ENCODE data around the gene ZNF609.
A peak's percentile ranks its signal among the peaks of the same experiment; 100 is the strongest.
"Not testable (repeated sequence)": the region's sequence is repeated elsewhere in the genome, so short reads cannot be mapped to it uniquely, and the experiment has no call there.

Gene ZNF609

DNA sequence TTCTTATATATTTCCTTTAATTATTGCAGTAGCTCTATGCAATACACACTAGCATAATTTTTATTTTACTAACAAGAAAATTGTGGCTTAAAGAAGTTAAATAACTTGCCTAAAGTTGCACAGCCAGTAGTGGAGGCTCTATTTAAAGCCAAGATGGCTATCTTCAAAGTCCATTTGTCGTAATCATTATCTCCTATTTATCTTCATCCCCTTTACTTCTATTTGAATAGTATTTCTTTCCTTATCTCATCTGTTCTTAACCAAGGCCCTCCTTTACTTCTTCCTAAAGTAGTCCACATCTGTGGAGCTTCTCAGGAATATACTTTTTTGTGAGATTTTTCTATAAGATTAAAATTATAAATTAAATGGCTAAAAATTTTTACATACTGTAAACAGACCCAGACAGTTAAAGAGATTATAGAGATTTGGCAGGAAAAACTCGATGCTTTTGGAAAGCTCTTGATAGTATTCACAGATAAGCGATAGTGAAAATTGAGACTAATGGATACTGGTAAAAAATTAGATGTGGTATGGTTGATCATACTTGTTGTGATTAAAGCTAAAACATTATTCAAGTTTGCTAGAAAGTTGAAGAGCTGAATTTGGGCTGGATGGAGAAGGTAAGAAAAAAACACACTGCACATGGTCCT, 129.2 kb downstream of the ZNF609 start:
- DNase-seq: no peak

DNA sequence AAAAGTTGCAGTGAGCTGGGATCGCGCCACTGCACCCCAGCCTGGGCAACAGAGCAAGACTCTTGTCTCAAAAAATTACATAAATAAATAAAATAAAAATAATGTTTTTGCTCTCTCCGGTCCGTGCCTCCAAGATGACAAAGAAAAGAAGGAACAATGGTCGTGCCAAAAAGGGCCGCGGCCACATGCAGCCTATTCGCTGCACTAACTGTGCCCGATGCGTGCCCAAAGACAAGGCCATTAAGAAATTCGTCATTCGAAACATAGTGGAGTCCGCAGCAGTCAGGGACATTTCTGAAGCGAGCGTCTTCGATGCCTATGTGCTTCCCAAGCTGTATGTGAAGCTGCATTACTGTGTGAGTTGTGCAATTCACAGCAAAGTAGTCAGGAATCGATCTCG, 132.5 kb downstream of the ZNF609 start:
- not testable (repeated sequence) for DNase-seq

DNA sequence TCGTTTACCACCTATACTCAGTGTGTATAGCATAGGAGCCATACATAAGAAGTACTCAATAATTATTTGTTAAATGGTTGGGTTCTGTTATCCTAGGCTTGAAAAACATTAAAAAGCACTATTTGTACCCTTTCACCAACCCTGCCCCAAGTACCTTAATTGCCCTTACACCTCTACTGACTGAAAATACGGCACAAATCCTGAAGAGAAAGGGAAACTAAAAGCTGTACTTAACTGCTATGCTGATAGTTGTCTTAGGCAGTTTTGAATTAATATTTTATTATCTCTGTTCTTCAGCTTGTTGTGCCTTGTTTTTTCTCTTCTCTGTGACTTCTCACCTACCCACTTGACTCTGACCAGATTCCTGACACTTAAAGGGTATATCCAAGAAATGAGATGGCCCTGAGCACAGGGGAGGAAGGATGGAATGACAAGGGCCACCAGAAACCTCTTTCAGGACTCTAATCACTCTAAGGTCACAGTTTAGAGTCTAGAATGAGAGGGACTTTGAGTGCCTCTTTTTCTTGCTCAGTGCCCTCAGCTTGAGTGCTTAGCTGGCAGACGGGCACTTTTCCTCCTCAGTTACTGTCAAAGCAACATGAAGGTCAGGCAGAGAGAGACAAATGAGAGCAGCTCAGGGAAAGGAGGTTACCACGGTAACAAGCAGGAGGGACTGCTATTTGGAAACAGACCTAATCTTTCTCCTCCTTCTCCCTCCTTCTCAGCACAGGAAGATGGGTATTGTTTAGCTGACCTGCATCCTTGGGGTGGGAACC, 136.5 kb downstream of the ZNF609 start:
- DNase-seq: peak; percentile 13

DNA sequence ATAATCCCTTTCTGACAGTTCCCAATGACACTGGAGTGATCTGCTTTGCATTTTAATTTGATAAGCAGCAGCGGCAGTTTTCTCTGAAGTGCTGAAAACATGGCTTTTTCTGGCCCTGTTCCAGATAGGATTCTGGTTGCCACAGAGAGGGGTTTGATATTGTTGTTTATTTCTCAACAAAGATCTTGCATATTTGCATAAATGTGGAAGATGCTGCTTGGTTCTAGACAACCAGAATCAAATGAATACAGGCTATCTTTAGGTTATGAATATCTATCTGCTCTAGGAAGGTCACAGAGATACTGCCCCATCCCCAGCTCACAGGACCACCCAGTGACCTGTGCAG, 137.1 kb downstream of the ZNF609 start:
- DNase-seq: no peak

DNA sequence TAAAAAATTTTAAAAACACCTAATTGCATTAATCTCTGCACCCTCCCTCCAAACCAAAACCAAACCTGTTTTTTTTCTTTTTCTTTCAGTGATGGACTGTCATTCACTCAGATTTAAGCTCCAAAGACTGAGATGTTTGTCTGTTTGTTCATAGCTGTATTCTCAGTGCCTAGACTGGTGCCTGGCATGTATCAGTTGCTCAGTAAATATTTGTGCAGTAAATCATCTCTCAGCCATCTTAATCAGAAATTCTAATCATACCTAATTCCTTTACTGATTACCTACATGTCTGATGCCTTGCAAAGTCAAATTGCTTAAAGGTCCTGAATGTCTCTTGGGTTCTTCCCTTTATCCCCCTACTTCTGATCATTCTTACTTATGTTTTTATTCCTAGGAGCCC, 138.8 kb downstream of the ZNF609 start:
- DNase-seq: no peak

DNA sequence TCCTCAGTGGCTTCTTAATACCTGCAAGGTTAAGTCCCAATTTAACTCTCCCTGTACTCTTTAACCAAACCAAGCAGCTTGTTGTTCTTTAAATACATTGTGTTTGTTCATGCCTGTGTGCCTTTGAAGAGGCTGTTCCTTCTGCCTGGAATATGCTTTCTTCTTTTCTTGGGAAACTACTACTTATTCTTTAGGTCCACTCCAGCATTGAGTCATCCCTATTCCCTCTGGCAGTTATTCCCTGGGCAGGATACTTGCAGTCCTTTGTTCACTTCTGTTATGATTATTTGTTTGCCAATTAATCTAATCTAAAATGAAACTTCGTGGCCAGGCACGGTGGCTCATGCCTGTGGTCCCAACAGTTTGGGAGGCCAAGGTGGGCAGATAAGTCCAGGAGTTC, 139.3 kb downstream of the ZNF609 start:
- no peak for DNase-seq

DNA sequence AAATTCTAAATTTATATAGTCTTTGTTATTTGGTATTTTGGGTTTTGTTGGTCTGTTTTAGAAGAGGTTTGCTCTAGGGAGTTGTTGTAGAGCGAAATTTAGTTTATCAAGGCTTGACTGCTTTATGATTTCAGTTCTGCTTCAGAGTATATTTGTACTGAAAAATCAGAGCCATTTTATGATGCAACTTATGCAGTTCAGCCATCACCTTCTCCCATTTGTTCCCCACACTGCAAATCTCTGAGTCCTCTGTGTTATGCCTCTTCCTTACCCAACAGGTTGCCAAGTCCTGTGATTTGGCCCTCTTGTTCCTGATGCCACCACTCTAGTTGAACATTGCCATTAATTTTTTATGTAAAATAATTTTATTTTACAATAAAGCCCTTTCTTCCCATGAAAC, 140.4 kb downstream of the ZNF609 start:
- no peak for DNase-seq

DNA sequence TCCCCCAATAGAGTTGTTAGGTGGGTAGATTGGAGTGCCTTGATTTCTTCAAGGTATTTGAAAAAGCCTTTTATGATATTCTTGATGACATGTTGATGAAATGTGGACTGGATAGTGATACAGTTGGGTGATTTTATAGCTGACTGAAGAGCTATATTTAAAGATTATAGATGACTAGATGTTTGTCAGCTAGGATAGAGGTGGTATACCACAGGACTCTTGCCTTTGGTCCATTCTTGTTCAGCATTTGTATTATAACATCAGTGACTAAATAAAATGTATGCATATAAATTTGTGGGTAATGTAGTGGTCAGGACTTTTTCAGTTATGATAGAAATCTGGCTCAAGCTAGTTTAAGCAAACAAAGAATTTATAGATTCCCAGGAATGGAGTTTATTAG, 143.9 kb downstream of the ZNF609 start:
- no peak for DNase-seq

DNA sequence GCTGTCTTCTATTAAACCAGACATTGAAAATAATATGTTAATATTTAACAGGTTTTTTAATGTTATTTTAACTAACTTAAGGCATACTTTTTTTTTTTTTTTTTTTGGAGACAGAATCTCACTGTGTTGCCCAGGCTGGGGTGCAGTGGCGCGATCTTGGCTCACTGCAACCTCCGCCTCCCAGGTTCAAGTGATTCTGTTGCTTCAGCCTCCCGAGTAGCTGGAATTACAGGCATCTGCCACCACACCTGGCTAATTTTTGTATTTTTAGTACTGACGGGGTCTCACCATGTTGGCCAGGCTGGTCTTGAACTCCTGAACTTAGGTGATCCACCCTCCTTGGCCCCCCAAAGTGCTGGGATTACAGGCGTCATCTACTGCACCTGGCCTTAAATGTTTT, 147.0 kb downstream of the ZNF609 start:
- DNase-seq: not testable (repeated sequence)

DNA sequence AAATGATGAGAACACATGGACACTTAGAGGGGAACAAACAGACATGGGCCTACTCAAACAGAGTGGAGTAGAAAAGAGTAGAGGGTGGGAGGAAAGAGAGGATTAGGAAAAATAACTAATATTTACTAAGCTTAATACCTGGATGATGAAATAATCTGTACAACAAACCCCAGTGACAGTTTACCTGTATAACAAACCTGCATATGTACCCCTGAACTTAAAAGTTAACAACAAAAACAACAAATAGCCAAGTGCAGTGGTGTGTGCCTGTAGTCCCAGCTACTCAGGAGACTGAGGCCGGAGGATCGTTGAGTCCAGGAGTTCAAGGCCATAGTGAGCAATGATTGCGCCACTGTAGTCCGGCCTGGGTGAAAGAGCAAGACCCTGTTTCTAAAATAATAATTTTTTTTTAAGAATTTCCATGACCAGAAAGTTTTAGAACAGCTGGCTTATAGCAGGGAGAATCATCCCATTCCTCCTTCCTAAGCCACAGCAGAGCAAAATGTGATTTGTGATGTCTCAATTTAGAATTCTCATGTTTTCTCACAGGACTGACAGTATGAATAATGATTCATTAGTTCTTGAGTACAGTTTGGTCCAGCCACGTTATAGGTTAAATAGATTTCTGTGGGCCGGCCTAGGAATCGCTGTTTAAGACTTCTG, 150.0 kb downstream of the ZNF609 start:
- DNase-seq: no peak

DNA sequence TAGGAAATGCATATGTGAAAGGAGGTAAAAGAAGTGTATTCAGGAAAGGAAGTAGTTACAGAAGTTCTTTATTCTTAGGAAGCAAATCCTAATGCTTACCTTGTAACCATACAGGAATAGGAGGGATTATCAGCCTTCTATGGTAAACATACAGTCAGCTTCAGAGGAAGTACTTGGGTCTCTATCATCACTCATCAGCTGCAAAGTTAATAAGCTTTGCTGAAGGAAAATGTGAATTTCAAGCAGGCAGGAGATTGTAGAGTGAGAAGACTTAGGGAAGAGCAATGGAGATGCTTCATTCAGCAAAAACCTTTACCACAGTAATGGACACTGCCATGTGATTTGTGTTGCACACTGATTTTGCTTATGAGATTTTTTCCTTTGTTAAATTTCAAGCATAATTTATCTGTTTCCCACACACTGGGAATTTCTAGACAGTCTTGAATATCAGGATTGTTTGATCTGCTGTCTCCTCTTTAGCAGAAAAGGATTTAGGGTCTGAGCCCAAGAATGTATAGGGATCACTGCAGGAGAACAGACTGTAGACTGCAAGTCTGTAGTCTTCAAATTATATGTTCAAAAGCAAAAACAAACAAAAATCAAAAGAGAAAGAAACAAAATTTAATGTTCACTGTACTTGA, 150.8 kb downstream of the ZNF609 start:
- no peak for DNase-seq

DNA sequence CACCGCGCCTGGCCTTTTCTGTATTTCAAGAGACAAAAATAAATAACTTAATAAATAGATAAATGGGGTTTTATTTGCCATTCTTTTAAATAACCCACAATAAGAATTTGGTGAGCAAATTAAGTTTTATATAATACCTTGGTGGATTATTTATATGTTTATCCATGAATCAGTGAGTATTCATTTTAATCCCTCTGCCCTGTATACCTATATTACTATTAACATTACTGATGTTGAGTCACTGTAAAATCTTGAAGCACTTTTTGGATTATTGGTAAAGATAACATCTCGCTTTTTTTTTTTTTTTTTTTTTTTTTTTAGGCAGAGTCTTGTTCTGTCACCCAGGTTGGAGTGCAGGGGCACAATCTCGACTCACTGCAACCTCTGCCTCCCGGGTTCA, 154.1 kb downstream of the ZNF609 start:
- no peak for DNase-seq

DNA sequence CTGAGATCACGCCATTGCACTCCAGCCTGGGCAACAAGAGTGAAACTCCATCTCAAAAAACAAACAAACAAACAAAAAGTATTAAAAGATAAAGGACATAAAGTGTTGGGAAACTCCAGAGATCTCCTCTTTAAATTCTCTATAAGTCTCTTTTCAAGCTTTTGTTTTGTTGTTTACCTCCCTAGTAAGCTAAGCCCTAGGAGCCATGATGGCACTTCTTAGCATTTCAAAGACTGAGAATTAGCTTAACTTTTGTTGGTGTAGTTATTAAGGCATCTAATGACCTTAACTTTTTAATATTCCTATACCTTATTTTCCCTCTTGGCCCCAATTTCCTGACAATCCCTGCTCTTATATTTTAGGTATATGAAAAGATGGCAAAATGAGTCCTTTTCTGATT, 157.3 kb downstream of the ZNF609 start:
- no peak for DNase-seq

DNA sequence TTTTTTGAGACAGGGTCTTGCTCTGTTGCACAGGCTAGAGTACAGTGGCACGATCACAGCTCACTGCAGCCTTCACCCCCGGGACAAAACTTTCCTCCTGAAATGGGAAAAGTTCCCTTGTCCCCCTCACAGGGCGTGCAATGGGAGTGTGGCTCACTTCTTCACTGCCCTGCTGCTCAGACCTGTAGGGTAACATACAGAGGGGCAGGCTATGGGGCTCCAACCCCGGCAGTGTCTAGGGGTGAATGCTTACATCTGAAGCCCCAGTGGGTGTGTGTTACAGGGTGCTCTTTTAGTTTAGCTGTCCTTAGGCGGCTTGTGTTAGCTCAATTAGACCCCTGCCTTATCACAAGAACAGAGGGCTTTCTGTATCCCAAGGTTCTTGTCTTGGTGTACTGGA, 157.8 kb downstream of the ZNF609 start:
- DNase-seq: no peak

DNA sequence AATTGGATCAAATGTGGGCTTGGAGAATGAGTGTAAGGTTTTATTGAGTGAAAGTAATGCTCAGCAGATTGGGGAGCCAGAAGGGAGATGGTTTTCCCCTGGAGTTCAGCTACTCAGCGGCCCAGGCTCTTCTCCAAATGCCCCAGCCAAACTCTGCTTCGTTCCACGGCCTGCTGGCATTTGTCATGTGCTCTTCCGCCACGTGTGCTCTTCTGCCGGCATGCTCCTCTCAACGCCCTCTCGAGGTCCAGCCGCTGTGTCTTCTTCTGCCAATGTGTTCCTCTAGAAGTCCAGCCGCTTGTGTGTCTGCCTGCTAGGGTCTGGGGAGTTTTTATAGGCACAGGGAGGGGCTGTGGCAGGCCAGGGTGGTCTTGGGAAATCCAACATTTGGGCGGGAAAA, 158.2 kb downstream of the ZNF609 start:
- no peak for DNase-seq

DNA sequence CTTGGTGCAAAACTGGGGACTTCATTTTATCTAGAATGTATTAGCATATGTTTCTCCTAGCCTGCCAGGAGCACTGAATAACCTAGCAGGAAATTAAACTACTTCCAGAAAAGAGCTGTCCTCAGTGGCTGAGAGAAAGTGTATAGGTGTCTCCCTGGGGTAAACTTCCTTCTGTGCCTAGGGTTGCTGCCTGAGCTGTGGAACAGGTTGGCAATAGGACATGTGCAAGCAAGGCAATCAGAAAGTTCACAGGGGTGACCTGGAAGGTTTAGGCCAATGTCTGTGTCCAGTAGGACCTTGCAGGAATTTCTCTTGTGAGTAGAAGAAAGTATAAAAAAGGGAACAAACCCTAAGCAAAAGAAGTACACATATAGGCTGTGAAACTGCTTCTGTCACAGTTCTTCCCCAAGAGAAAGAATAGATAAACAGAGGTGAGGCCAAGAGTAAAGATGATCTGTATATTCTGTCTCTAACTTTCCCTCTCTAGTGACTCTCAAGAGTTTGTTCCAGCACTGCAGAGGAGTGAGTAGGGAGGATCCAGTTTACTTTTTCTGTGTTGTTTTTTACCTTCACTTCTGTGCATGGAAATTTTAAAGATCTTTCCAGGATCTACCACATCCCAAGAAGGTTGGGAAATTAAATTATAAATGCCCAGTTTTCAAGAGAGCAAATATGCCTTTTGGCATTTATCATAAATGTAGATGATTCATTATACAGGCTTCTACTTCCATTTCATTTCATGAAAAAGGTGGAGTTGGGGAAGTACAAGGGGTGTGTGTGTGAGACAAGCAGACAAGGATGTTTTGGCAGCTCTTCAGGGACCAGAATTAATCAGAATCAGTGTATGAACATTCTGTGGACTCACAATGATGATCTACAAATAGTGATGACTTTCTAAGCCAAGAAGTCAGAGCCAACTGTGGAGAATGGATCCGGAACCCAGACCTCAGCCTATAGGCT, 159.8 kb downstream of the ZNF609 start:
- no peak for DNase-seq

DNA sequence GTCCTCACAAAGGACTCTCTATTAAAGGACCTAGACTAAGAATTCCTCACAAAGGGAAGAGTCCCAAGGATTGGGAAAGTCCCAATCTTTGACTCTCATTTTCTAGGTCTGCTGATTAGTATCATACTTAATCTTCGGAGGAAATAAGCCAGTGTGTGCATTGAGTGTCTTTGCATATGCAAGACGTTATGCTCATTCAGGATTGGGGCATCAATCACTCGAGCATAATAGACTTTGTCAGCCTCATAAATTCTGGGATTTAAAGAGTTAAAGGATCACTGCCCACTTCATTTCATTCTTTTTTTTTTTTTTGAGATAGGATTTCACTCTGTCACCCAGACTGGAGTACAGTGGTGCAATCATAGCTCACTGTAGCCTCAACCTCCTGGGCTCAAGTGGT, 160.7 kb downstream of the ZNF609 start:
- DNase-seq: no peak

DNA sequence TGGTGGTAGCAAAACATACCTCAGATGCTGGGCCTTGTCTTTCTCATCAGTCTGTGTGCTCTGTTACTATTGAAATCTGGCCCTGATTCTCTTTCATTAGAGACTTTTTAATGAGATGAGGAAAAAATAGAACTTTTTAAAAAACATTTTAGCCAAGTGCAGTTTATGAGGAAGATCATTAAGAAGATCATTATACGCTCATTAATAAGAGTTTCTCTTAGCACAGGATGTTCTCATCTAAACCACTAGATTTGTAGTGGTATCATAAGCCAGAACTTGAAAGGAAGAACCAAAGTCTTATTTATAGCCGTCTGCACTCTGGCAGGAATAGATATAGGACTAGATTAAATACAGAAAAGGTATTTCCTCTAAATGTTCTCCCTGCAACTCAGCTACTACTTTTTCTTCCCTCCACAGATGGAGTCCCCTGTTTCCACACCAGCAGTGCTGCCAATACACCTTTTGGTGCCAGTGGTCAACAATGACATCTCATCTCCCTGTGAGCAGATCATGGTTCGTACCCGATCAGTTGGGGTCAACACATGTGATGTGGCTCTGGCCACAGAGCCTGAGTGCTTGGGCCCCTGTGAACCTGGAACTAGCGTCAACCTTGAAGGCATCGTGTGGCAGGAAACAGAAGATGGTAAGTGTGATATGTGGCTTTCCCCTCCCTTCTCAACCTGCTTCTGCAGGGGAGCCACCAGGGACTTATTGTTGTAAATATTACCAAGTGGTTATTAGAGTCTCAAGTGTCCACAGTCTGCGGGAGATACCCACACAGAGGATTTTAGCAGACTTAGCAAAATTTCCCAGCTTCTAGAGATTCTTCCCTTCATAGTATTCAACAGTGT, 162.3 kb downstream of the ZNF609 start:
- peak; percentile 32 for DNase-seq

DNA sequence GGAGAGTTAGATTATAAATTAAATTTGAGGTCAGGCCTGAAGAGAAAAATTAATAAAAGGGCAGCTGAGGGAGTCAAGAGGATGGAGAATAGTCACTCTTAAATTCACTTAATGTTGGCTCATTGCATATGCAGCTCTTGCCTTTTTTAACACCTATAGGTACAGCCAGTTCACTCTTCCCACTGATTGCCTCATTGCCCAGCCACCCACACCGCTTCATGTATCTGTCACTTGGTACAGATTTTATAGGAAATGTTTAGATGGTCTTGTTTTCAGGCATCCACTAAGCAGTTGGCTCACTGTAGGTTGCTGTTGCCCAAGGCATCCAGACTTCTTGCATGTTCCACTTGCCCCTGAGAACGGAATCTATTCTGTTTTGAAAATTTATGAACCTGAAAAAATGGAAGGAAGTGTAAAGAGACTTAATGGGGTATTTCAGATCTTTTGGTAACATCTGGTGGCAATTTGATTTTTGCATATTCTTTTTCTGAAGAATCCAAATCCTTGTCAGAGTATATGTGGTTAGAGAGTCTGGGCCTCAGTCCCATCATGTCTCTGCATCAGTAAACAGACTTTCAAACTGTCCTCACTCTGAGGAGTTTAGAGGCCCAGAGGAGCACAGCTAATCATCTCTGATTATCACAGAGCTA, 163.1 kb downstream of the ZNF609 start:
- peak; percentile 54 for DNase-seq

DNA sequence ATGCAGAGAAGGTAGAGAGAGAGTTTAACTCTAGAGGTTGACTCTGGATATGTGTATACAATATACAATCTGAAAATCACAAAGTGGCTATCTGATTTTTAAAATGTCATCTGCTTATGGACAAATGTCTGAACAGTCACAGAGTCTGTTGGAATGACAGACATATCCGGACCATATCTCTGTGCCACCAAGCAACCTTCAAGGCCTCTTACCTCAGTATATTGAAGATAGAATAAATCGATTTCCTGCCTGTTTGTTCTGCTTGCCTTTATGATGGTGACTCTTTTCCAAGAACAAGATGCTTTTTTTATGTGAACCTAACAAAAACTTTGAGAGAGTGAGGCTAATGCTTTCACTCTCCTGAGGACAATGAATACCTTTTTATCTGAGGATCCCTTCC, 163.9 kb downstream of the ZNF609 start:
- DNase-seq: no peak

DNA sequence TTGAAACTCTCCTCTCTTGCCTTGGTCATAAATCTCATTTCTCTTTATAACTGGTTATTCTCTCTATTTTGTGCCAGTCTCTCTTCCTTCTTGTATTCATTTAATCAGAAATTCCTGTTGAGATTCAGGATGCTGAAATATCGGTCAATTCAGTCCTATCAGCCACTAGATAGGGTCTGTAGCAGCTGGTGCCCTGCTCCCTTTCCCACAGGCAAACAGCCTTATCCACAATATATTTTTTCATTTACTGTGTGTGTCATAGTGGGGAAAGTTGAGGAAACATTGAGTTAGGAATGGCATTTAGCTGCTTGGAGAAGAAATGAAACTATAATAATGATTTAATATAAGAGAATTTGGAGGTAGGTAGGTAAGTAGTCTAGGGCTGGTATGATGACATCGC, 168.7 kb downstream of the ZNF609 start:
- no peak for DNase-seq
